Lower leg skin (tissue), 4 donors: ENCODE results near the gene BIRC2. TPM values are rescaled to one million over a fixed set of nuclear protein-coding genes. Genes with fewer than 3 reads are reported as not detected.

ENCODE experiments used
- DNase-seq, 2 donors: peaks; one replicate each; pipeline ENCODE4 v3.0.0-alpha.2; 2019; ENCODE audit warnings: low spot score in 2 of 2
- H3K4me3 ChIP-seq: fragments of 200-600 bp; sonication (generic); 2 replicates; pipeline ENCODE4 v1.5.1; 2017; ENCODE audit warnings: mild to moderate bottlenecking, low read depth; ENCODE audit not compliant: poor library complexity, severe bottlenecking
- POLR2A ChIP-seq, 2 donors: fragments of 450-650 bp; IDR thresholded peaks; one replicate each; pipeline ENCODE4 v1.6.1; 2016 to 2017; ENCODE audit warnings: antibody characterized with exemption in 2 of 2, mild to moderate bottlenecking in 1 of 2, moderate library complexity in 1 of 2
- WGBS, 2 donors: methylation state at CpG; one replicate each; pipeline ENCODE4 v1.1.5; 2018; 5-methylcytosine and 5-hydroxymethylcytosine counted together
- intact Hi-C: fragments of 100-400 bp; cut with DNase I; formaldehyde crosslinking; loops from one replicate; pipeline ENCODE4 v1.15.0; 2023; ENCODE audit warnings: low total_unique reads
- total RNA-seq, 4 donors: library from RNA; depleted of rRNA; stranded (reverse); fragments of >200 nt; gene quantifications; one replicate each; pipeline ENCODE4 v1.1.0, GENCODE V29; 2016
- TF ChIP-seq, protein P1 (sequence below), 3 donors: fragments of 450-650 bp; IDR thresholded peaks; one replicate each; pipeline ENCODE4 v1.5.1; 2016; ENCODE audit warnings: antibody characterized with exemption in 3 of 3, mild to moderate bottlenecking in 3 of 3, moderate library complexity in 2 of 3

The BIRC2 gene
- total RNA-seq, 4 donors from 2014 or later = 39.3 to 49.3 (median 42.5) TPM

DNA sequence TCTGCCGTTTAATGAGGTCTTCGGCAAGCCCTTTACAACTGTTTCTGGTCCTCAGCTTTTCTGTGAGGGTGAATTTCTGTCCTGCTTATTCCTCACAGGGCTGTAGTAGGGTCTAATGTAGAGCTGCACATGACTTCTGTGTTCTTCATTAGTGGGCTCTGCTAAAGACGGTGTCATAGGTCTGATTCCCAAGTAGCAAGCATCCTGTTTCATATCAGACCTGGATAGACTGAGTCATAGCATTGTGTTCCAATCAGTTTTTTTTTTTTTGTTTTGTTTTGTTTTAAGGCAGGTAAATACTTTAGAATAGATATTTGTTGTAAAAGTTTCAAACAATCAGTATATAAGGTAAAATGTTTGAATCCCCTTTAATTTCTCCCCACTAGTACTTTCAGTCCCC lies 35.4 kb downstream of the BIRC2 start:
- TF ChIP-seq, protein P1, sequence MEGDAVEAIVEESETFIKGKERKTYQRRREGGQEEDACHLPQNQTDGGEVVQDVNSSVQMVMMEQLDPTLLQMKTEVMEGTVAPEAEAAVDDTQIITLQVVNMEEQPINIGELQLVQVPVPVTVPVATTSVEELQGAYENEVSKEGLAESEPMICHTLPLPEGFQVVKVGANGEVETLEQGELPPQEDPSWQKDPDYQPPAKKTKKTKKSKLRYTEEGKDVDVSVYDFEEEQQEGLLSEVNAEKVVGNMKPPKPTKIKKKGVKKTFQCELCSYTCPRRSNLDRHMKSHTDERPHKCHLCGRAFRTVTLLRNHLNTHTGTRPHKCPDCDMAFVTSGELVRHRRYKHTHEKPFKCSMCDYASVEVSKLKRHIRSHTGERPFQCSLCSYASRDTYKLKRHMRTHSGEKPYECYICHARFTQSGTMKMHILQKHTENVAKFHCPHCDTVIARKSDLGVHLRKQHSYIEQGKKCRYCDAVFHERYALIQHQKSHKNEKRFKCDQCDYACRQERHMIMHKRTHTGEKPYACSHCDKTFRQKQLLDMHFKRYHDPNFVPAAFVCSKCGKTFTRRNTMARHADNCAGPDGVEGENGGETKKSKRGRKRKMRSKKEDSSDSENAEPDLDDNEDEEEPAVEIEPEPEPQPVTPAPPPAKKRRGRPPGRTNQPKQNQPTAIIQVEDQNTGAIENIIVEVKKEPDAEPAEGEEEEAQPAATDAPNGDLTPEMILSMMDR (IDR thresholded peaks at IDR 0.05) = no peak
- TF ChIP-seq POLR2A (IDR thresholded peaks at IDR 0.05) = no peak
- DNase-seq = no peak
- 92% methylated on average over 3 of the region's 3 CpGs for WGBS, 2 donors
- no peak overlapping the region for H3K4me3 ChIP-seq
- intact Hi-C loops = no loop called here

DNA sequence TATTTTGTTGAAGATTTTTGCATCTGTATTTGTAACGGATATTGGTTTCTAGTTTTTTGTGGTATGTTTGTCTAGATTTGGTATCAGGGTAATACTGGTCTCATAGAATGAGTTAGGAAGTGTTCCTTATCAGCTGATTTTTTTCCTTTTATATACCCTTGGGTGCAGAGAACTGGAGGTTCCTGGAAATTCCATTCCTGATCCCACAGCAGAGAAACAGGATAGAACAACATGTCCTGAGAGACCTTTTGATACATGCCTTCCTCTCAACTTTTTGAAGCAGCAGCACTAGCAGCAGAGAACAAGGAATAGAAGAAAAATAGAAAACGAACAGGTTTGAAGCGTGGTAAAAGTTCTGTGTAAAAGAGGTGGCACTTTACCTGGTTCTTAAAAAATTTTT lies 36.8 kb downstream of the BIRC2 start:
- WGBS, 2 donors = 90 to 92% methylated on average over 3 of the region's 3 CpGs
- no peak overlapping the region for H3K4me3 ChIP-seq
- intact Hi-C loops = no loop called here
- TF ChIP-seq, protein P1 (IDR thresholded peaks at IDR 0.05) = no peak
- TF ChIP-seq POLR2A (IDR thresholded peaks at IDR 0.05) = no peak
- DNase-seq = no peak

DNA sequence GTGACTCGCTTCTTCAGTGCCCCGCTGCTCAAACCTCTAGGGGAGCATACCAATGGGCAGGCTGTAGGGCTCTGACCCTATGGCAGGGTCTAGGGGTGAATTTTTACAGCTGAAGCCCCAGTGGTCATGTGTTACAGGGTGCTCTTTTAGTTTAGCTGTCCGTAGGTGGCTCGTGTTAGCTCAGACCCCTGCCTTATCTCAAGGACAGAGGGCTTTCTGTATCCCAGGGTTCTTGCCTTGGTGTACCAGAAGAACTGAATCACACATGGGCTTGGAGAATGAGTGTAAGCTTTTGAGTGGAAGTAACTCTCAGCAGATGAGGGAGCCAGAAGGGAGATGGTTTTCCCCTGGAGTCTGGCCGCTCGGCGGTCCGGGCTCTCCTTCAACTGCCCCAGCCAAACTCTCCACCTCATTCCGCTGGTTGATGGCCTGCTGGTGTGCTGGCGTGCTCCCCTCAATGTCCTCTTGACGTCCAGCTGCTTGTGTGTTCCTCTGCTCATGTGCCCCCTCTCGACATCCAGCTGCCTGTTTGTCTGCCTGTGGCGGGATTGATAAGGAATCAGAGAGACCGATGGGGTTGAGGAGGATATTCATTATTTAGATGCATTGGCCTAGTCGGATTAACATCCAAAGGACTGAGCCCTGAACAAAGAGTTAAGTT lies 37.5 kb downstream of the BIRC2 start:
- TF ChIP-seq POLR2A (IDR thresholded peaks at IDR 0.05) = no peak
- TF ChIP-seq, protein P1 (IDR thresholded peaks at IDR 0.05) = no peak
- intact Hi-C loops = no loop called here
- WGBS, 2 donors = 89 to 92% methylated on average over 14 to 15 of the region's 15 CpGs
- H3K4me3 ChIP-seq = no peak overlapping the region
- DNase-seq = no peak

DNA sequence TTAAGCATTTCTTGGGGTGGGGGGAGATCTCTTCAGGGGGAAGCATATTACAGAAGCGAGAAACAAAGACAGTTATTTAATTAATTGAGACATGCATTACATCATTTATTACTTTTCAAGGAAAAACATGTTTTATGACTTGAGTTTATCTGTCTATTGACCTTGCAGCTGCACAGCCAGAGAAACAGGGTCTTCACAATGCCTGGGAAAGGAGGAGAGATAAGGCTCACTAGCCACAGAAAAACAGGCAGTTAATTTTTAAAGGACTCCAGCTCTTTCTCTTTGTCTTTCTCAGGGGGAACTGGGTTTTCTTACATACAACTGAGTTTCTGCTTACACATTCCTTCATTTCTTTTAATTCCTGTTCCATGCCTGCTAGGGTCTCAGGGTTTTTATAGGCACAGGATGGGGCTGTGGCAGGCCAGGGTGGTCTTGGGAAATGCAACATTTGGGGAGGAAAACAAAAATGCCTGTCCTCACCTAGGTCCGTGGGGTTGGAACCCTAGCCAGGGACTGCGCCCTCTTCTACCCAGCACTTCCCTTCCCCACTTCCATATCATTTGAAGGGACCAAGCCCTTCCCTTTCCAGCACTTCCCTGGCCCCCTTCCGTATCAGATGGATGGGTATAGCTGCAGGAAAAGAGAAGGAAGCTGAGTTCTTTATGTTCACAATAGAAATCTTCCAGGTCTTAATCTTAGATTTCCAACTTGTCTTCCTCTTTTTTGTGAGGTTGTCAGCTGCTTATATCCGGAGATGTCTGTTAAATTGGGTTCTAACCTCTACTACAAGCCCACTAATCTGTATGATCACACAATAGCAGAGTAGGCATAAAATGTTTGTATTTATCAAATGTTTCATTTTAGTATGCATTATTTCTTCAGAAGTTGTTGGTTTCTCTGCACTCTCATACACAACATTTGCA lies 38.3 kb downstream of the BIRC2 start:
- 78 to 85% methylated on average over 5 of the region's 5 CpGs for WGBS, 2 donors
- DNase-seq = no peak
- intact Hi-C loops = no loop called here
- TF ChIP-seq, protein P1 (IDR thresholded peaks at IDR 0.05) = no peak
- no peak for TF ChIP-seq POLR2A (IDR thresholded peaks at IDR 0.05)
- no peak overlapping the region for H3K4me3 ChIP-seq

DNA sequence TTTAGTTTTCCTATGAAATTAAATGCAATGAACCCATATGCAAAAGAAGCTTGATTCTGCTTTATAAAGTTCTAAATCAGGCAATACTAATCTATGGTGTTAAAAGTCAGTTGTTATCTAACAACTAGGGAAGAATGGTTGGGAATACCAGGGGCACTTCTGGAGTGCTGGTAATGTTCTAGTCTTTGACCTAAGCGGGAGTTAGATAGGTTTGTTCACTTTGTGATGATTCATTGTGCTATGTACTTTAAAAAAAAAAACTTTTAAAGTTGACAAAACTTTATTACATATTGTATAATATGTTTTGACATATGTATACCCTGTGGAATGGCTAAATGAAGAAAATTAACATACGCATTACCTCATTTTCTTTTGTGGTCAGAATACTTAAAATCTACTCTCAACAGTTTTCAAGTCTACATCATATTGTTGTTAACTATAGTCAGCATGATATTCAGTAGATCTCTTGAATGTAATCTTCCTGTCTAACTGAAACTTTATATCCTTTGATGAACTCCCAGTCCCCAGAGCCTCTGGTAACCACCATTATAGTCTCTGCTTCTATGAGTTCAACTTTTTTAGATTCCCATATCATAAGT lies 39.2 kb downstream of the BIRC2 start:
- no peak overlapping the region for H3K4me3 ChIP-seq
- TF ChIP-seq, protein P1 (IDR thresholded peaks at IDR 0.05) = no peak
- TF ChIP-seq POLR2A (IDR thresholded peaks at IDR 0.05) = no peak
- intact Hi-C loops = no loop called here
- DNase-seq = no peak
- 93 to 96% methylated on average over 2 of the region's 2 CpGs for WGBS, 2 donors
